VCaP (cell line): Measurements from ENCODE around the gene ADGRL3.

Experiments used
- H3K27ac ChIP-seq: fragments of 450-650 bp; 2 replicates; pipeline ENCODE4 v1.5.1; 2017
- CTCF ChIP-seq: fragments of 450-650 bp; conservative IDR thresholded peaks from 2 replicates; pipeline ENCODE4 v1.5.1; 2017; ENCODE audit warnings: mild to moderate bottlenecking, moderate library complexity

The ADGRL3 gene

DNA sequence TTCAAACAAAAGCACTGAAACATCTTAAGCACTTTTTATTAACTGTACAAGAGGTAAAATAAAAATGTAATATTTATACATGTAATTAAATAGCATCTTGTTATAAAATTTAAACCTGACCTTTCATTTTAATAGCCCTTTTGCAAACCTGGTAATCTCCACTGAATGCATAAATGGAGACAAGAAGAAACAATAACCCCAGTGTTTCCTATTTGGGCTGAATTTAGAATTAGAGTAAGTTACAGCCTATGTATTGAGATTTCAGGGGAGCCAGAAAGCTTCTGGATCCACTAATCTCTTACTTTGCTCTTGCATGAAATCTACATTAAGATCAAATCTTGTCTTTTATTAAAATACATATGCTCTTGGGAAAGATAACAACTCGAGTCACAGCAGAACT, 261.8 kb downstream of the ADGRL3 start:
- no peak overlapping the region for H3K27ac ChIP-seq
- TF ChIP-seq CTCF: no peak

DNA sequence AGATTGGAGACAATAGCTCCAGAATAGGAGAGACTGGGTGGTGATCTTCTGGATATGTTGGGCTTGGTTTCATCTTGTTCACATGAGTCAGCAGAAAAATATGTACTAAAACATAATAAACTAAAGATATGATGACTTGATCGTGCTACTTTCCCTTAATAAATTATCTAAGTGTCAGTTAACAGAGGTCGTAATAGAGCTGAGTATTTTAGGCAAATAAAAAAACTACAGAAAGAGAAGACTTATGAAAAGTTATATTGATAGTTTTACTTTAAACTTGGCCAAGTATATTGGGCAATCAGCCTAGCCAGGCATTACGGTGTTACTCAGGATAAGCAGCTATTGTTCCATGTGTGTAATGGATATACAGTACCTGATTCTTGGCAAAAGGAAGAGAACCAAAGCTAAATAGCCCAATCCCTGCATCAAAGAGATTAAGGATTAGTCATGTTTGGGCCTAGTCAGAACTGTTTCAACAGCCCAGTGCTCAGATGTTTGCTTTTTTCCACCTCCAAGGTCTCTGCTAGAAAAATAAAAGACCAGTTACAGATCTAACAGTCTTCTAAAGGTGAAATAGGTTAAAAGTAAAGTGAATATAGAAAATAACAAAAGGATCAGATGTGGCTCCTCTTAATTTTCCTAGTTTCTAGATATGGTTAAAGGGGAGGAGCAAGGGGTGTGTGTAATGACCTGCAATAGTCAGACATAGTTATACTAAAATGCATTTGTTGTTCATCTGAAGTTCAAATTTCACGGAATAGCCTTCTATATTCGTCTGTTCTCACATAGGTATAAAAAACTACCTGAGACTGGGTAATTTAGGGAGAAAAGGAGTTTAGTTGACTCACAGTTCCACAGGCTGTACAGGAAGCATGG, 262.6 kb downstream of the ADGRL3 start:
- no peak for TF ChIP-seq CTCF
- no peak overlapping the region for H3K27ac ChIP-seq

DNA sequence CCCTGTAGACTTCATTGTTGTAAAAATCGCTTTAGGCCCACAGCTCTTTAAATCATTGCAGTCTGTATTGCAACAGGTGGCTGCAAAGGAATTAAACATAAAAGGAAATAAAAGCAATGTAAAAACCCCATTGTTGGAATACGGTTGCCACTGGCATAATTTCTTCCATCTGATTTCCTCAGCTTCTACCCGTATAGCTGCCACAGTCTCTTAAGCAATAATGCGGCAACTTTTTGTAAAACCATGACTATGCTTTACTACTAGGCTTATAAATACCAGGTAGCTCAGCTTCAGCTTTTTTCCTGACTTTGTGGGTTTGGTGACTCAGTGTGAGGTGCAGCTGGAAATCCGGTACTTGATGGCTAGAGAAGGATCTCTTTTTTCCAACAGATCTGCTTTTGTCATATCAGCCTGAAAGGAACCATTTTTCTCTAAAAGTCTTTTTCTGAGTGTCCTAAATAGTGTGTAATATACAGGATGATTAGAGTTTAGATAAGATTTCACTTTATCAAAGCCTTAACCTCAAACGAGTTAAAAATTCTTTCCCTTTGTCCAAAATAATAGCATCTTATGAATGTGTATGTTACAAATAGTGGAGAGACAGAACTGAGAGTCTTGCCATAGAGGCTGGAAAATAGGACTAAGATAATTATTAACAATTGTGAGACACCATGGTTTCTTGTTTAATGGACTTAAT, 268.0 kb downstream of the ADGRL3 start:
- H3K27ac ChIP-seq: no peak overlapping the region
- no peak for TF ChIP-seq CTCF

GRCh38 chr4:61473306-61473705, 273.2 kb downstream of the ADGRL3 start:
- no peak for TF ChIP-seq CTCF
- H3K27ac ChIP-seq: no peak overlapping the region

DNA sequence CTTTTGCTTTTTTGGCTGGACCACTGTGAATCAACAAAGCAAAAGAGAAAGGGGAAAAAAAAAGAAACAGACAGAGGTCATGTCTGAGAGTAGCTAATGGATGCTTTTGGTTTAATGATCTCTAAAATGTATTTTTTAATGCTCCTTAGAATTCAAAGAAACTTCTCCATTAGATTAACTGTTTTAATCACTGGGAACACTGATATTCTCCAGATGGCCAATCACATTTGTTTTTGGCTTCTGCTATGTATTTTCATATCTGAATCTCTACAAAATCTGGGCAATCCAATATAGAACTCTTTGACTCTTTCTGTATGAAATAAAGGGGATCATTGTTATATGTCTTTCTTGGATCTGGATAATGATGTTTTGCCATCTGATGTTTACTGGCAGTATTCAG, 278.2 kb downstream of the ADGRL3 start:
- TF ChIP-seq CTCF: no peak
- H3K27ac ChIP-seq: no peak overlapping the region

DNA sequence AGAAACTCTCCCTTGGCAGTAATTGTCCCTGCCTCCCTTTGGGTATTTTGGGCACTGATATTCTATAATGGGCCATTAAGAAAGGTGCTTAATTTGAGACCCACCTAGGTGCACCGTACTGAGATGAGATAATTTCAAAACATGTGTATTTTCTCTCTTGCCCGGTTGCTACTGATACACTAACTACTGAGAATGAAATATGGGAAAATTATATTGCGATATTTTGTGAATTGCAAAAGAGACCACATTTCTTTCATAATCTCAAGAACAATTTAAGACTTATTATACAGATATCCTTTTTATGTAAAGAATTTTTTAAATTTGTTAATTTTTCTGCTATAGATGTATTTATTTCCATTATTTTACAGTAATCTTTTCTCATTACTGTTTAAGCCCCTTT, 284.9 kb downstream of the ADGRL3 start:
- no peak for TF ChIP-seq CTCF

GRCh38 chr4:61489927-61490326, 289.8 kb downstream of the ADGRL3 start:
- no peak overlapping the region for H3K27ac ChIP-seq
- TF ChIP-seq CTCF: no peak

More for the DNA sequence above, 284.9 kb downstream of the ADGRL3 start:
- H3K27ac ChIP-seq: no peak overlapping the region
